GM23338 (cell line): Measurements from ENCODE around the gene ABCA7. TPM values are rescaled to one million over a fixed set of nuclear protein-coding genes. Genes with fewer than 3 reads are reported as not detected.

Experiments used
- ATAC-seq: fragments of 200-7000 bp; cut with Tn5 transposase; 3 replicates; pipeline ENCODE4 v1.9.1; 2020
- DNase-seq: peaks from one replicate; pipeline ENCODE4 v3.0.0-alpha.2; 2015; ENCODE audit warnings: low spot score
- H2AFZ ChIP-seq: fragments of 200-600 bp; sonication (generic); 2 replicates; pipeline ENCODE4 v1.8.0; 2016; ENCODE audit warnings: antibody characterized with exemption, mild to moderate bottlenecking, moderate library complexity
- H3F3A ChIP-seq: fragments of 200-600 bp; sonication (generic); replicated peaks from 2 replicates; pipeline ENCODE4 v1.8.0; 2017; ENCODE audit warnings: antibody characterized with exemption, mixed run types, low read depth
- H3K27ac ChIP-seq: fragments of 200-600 bp; sonication (generic); 2 replicates; pipeline ENCODE4 v1.6.1; 2016; ENCODE audit warnings: low read depth
- H3K27me3 ChIP-seq: fragments of 200-600 bp; sonication (generic); 2 replicates; pipeline ENCODE4 v1.8.0; 2016; ENCODE audit warnings: mild to moderate bottlenecking, mixed run types, moderate library complexity; ENCODE audit not compliant: insufficient read depth
- H3K36me3 ChIP-seq: fragments of 200-600 bp; sonication (generic); 2 replicates; pipeline ENCODE4 v1.8.0; 2016; ENCODE audit warnings: mild to moderate bottlenecking; ENCODE audit not compliant: insufficient read depth
- H3K4me1 ChIP-seq: fragments of 200-600 bp; sonication (generic); 2 replicates; pipeline ENCODE4 v1.8.0; 2016; ENCODE audit warnings: mild to moderate bottlenecking, moderate library complexity; ENCODE audit not compliant: insufficient read depth
- H3K4me2 ChIP-seq: fragments of 200-600 bp; sonication (generic); 2 replicates; pipeline ENCODE4 v1.7.1; 2017; ENCODE audit warnings: mixed run types
- H3K4me3 ChIP-seq: fragments of 200-600 bp; sonication (generic); 2 replicates; pipeline ENCODE4 v1.6.1; 2016; ENCODE audit warnings: mixed run types
- H3K79me2 ChIP-seq: fragments of 200-600 bp; sonication (generic); replicated peaks from 2 replicates; pipeline ENCODE4 v1.8.0; 2017; ENCODE audit warnings: mild to moderate bottlenecking; ENCODE audit not compliant: insufficient read depth
- H3K9me2 ChIP-seq: fragments of 200-600 bp; sonication (generic); 2 replicates; pipeline ENCODE4 v1.8.0; 2017; ENCODE audit not compliant: insufficient read depth
- H4K20me1 ChIP-seq: fragments of 200-600 bp; sonication (generic); replicated peaks from 2 replicates; pipeline ENCODE4 v1.8.0; 2017; ENCODE audit warnings: mild to moderate bottlenecking; ENCODE audit not compliant: insufficient read depth
- H3K27ac Mint-ChIP-seq: 2 replicates; pipeline ENCODE4 v1.8.0; 2020; ENCODE audit warnings: inconsistent platforms, mild to moderate bottlenecking, moderate library complexity, mixed read lengths
- H3K27me3 Mint-ChIP-seq: 3 replicates; pipeline ENCODE4 v1.8.0; 2022; ENCODE audit warnings: low read depth, mild to moderate bottlenecking, moderate library complexity, mixed read lengths, inconsistent platforms; ENCODE audit not compliant: insufficient read depth, poor library complexity
- H3K36me3 Mint-ChIP-seq: 3 replicates; pipeline ENCODE4 v1.8.0; 2021; ENCODE audit warnings: low read depth, mild to moderate bottlenecking, inconsistent platforms, moderate library complexity, mixed read lengths
- H3K4me1 Mint-ChIP-seq: 3 replicates; pipeline ENCODE4 v1.8.0; 2020; ENCODE audit warnings: mild to moderate bottlenecking, inconsistent platforms, mixed read lengths
- H3K4me3 Mint-ChIP-seq: 3 replicates; pipeline ENCODE4 v1.8.0; 2021; ENCODE audit warnings: moderate library complexity, mild to moderate bottlenecking, inconsistent platforms, mixed read lengths
- H3K9me3 Mint-ChIP-seq: 3 replicates; pipeline ENCODE4 v1.8.0; 2020; ENCODE audit warnings: moderate library complexity, mild to moderate bottlenecking, inconsistent platforms, mixed read lengths
- CREB1 ChIP-seq: fragments of 250-450 bp; sonication (Bioruptor Pico); IDR thresholded peaks from 2 replicates; pipeline ENCODE4 v1.5.0; 2020; ENCODE audit warnings: low read depth, mild to moderate bottlenecking, moderate library complexity
- EZH2phosphoT487 ChIP-seq: fragments of 200-600 bp; sonication (generic); IDR thresholded peaks from one replicate; pipeline ENCODE4 v1.8.1; 2018; ENCODE audit warnings: antibody characterized with exemption; ENCODE audit not compliant: unreplicated experiment
- REST ChIP-seq: IDR thresholded peaks from one replicate; pipeline ENCODE4 v1.6.1; 2018; ENCODE audit warnings: antibody characterized with exemption; ENCODE audit not compliant: unreplicated experiment
- ZNF114 ChIP-seq: fragments of 250-450 bp; sonication (Bioruptor Pico); IDR thresholded peaks from 2 replicates; pipeline ENCODE4 v1.5.0; 2020; ENCODE audit warnings: mild to moderate bottlenecking, moderate library complexity
- ZNF462 ChIP-seq: fragments of 250-450 bp; sonication (Bioruptor Pico); IDR thresholded peaks from 2 replicates; pipeline ENCODE4 v1.5.0; 2020; ENCODE audit warnings: mild to moderate bottlenecking, moderate library complexity
- polyA plus RNA-seq: library from polyadenylated mRNA; unstranded; fragments of >200 nt; fragmentation: Nextera tagmentation; extraction: Ambion mirVana; gene quantifications from 2 replicates; pipeline ENCODE4 v1.2.1, GENCODE V29; 2016
- total RNA-seq: library from RNA; depleted of rRNA; stranded (reverse); fragments of >200 nt; shearing (Covaris generic); gene quantifications from 2 replicates; pipeline ENCODE4 v1.2.3, GENCODE V29; 2014

Gene ABCA7
- total and polyA plus RNA-seq, 2 experiments from 2014 or later, result 22.2 to 27.4 TPM

GRCh38 chr19:1074544-1075283, 34.8 kb downstream of the ABCA7 start (continued):
- TF ChIP-seq REST, result no peak
- TF ChIP-seq EZH2phosphoT487, result no peak
- TF ChIP-seq CREB1, result no peak

GRCh38 chr19:1076046-1076386, 36.1 kb downstream of the ABCA7 start:
- 0 out of 2 replicates have a peak, but pooled peaks cover 3% of the 10 kb centered on the region for H4K20me1 ChIP-seq
- H3F3A ChIP-seq, result peaks cover 22% of the 10 kb centered on the region
- H3K9me2 ChIP-seq, result no peaks in the 10 kb centered on the region
- H3K4me1 Mint-ChIP-seq, result peaks cover 5% of the 10 kb centered on the region; the same call in 1 of the 3 replicates
- H3K27me3 Mint-ChIP-seq, result peaks cover 12% of the 10 kb centered on the region
- no peak overlapping the region; the same call in 2 of the 3 replicates for H3K4me3 Mint-ChIP-seq
- H3K27ac Mint-ChIP-seq, result no peak overlapping the region
- H3K9me3 Mint-ChIP-seq, result no peaks in the 10 kb centered on the region
- no peaks in the 10 kb centered on the region for H3K4me1 ChIP-seq
- ATAC-seq, result no peak
- no peak overlapping the region for H3K4me3 ChIP-seq
- H2AFZ ChIP-seq, result no peak overlapping the region
- DNase-seq, result no peak
- H3K79me2 ChIP-seq, result 0 out of 2 replicates have a peak, but pooled peaks cover 4% of the 10 kb centered on the region
- H3K36me3 Mint-ChIP-seq, result peaks cover 37% of the 10 kb centered on the region
- H3K27ac ChIP-seq, result no peak overlapping the region
- H3K4me2 ChIP-seq, result no peak overlapping the region
- no peak for TF ChIP-seq ZNF462 (CRISPR knock-in tag)
- no peak for TF ChIP-seq ZNF114 (CRISPR knock-in tag)
- H3K27me3 ChIP-seq, result 0 out of 2 replicates have a peak, but pooled peaks cover 5% of the 10 kb centered on the region
- peaks cover 4% of the 10 kb centered on the region; the same call in 1 of the 2 replicates for H3K36me3 ChIP-seq
